Midbrain (tissue), 1 donor: ENCODE results near the gene SGSM2.

Experiments used
- DNase-seq: peaks from one replicate; lab custom pipeline; 2025; lab: John Stamatoyannopoulos, UW

SGSM2 gene

DNA sequence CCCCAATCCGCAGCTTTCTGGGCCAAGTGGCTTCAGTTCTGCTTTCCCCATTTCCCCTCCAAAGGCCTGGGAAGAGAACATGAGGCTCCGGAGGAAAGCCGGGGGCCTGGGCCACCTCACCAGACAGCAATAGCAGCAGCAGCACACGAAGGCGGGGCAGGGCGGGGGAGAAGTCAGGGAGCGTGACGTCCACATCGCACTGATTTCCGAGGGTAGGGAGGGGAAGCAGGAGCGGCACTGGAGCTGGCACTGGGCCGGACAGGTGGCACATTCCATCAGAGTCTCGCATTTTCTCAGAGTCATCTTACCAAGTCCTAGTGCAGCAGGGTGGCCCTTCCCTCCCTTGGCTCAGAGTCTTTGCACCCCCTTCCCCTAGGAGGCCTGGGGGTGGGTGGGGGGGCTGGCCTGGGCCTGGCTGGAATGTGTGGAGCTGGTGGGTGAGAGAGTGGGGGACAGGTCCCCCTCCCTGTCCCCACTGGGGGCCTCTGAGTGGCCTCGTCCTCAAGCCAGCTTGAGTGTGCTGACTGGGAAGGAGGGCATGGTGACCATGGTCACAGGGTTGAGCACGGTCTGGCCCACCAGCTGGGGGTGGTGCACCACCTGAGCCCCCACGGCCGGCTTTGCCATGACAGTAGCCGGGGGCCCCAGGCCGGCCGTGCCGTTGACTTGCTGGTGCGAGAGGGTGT, 49.2 kb downstream of the SGSM2 start:
- DNase-seq = no peak

GRCh38 chr17:2387086-2388019, 50.1 kb downstream of the SGSM2 start:
- DNase-seq = no peak

DNA sequence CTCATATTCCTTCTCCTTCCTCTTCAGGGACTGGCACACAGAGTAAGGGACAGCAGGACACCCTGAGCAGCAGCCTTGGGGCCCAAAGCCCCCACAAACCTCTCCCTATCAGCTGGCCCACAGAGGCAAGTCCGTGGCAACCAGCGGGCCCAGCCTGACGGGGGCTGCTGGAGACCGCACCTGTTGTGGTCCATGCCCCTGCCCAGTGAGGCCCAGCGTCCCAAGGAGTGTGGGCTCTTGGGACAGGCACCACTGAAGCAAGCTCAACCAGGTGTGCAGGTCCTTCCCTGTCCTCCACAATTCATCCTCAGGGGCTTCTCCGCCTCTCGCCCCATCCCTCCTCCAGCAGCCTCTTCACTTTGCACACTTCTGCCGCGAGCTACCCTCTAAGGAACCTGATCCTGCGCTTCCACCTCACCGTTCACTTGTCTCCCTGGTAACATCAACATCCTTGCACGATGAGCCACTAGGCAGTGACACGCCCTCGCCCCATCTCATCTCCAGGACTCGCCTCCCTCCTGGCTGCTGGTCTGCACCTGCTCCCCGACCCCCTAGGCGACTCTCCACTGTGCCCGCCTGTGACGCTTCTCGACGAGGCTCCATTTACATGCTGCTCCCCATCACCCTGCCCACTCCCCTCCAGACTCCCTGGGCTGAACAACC, 50.9 kb downstream of the SGSM2 start:
- DNase-seq = no peak

GRCh38 chr17:2388683-2389055, 51.4 kb downstream of the SGSM2 start:
- no peak for DNase-seq

DNA sequence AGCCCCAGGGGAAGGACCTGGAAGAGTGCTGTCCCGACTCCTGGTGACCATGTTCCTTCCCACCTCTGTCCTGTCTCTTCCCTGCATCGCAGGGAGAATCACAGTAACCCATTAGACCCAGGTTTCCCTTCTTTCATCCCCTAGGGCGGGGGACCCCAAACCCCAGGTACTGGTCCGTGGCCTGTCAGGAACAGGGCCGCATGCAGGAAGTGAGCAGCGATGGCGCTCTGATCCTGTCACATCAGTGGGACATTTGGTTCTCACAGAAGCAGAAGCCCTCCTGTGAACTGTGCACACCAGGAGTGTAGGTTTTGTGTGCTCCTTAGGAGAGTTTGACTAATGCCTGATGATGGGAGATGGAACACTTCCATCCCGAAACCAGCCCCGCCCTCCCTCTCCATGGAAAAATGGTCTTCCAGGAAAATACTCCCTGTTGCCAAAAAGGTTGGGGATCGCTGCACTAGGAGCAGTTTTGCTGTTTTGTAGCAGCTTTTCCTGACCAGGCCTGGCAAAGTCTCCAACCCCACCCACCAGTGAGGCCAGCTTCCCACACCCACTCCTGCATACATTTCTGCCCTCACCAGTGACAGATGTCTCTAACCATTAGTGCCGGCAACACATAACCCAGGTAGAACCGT, 53.0 kb downstream of the SGSM2 start:
- no peak for DNase-seq

DNA sequence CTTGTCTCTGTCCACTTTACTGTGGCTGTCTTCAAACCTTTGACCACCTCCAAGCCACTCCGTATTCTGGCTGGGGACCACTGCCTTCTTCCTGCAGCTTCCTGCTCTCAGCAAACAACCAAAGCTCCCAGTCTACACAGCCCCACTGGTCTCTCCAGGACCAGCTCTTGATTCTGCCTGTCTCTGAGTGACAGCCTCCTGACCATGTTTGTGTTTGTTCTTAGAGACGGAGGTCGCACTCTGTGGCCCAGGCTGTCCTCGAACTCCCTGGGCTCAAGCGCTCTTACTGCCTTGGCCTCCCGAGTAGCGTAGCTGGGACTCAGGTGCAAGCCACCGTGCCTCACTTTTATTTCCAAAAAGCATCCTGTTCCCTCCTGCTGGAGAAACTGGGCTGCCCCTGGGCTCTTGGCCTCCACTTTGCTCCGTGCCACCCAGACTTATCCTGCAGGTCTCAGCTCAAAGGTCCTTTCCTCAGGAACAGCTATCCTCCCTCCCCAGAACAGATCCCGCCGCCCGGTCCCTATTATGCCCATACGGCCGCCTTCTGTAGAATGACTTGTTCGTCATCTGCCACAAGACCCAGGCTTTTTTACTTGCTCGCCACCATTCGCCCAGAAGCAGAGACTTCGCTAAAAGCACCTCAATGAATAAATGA, 54.4 kb downstream of the SGSM2 start:
- no peak for DNase-seq

GRCh38 chr17:2392252-2393173, 55.2 kb downstream of the SGSM2 start:
- peak; percentile 95 for DNase-seq

DNA sequence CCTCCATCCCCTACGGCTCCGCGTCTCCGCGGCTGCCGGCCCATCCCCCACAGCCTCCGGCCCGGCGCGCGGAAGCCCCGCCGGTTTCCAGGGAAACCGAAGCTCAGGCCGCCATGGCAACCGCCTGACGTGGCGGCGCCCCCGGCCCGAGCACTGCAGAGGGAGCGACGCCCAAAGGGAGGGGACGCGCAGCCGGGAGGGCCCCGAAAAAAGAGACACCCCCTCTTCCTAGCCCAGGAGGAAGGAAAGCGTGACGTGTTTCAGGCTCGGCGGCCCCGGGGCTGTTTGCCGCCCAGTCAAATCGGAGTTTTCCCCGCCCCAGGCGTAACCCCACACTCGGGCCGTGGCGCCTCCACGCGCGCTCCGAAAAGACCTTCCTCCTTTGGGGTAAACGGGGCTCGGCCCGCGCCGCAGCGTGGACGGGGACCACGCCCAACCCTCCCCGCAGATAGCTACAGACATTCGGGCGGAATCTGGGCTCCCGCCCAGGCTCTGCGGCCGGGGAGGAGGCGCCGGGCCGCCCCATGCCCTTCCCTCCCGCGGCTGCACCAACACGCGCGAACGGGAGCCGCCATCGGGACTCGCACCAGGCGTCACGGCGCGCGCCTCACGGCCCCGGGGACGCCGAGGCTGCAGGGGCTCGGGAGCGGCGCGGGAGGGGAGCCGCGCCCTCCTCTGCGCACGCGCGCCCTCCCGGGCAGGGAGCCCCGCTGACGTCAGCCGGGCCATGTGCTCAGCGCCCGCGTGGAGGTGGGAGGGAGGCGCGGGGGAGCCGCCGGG, 56.1 kb downstream of the SGSM2 start:
- peak; percentile 93 for DNase-seq

DNA sequence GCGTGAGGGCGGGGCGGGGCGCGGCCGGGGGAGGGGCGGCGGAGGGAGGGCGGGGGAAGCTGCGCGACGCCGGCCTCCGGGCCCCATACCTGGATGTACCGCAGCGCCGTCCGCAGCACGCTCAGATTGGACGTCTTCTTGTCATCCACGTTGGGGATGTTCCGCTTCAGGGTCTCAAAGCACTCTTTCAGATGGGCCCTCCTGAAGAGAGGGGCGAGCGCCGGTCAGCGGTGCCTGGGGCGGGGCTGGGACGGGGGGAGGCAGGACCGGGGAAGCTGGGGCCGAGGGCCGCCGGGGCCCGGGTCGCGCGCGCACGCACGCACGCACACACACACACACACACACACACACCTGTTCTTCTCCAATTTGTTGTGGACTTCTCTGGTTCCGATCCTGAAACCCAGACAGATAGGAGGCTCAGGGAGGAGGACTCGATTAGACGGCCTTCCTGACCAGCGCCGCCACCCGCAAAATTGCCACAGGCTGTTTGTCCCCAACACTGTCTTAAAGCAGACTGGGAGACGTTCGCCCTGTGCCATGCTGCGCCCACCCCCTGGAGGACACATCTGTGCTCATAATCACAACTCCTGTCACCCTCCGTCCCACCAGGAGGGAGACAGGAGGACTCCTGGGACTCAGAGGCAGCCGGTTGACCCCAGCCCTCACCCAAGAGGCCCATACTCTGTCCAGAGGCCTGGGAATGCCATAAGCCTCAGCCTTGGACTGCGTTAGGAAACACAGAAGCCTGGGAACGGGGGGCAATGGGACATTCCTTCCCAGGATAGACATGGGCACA, 56.9 kb downstream of the SGSM2 start:
- DNase-seq = no peak

DNA sequence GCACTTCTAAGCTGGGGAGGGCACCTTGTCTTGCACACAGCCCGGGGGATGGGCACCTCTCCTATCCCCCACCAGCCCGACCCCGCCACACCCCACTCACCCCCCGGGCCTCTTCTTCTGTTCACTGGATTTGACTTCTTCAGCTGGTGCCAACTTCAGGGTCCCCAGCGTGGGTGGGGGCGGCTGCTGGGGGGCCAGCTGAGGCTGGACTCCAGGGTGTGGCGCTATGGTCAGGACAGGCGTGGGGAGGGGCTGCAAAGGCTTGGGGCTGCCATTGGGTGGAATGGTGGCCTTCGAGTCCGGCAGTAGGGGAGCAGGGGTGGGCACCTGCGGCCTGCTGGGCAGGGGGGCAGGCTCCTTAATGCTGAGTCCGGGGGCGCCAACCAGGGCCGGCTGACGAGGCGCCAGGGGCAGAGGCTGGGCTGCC, 57.5 kb downstream of the SGSM2 start:
- no peak for DNase-seq

- no peak for DNase-seq
Measured at GRCh38 chr17:2395258-2396181, 58.2 kb downstream of the SGSM2 start.

DNA sequence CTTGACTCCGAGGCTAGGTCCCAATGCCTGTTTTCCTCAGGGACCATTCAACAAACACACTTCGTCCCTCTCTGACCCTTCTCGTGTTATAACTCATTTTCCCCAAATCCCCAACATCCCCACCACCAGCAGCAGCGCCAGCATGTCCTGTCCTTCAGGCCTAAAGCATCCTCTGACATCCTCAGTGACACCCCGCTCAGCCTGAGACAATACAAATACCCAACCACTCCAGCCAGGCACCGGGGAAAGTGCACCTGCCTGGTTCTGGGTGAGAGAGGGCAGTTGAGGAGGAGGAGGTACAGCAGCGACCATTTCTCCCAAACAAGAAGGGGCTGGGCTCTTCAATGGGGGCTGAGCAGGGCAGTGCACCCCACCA, 58.9 kb downstream of the SGSM2 start:
- DNase-seq = no peak

DNA sequence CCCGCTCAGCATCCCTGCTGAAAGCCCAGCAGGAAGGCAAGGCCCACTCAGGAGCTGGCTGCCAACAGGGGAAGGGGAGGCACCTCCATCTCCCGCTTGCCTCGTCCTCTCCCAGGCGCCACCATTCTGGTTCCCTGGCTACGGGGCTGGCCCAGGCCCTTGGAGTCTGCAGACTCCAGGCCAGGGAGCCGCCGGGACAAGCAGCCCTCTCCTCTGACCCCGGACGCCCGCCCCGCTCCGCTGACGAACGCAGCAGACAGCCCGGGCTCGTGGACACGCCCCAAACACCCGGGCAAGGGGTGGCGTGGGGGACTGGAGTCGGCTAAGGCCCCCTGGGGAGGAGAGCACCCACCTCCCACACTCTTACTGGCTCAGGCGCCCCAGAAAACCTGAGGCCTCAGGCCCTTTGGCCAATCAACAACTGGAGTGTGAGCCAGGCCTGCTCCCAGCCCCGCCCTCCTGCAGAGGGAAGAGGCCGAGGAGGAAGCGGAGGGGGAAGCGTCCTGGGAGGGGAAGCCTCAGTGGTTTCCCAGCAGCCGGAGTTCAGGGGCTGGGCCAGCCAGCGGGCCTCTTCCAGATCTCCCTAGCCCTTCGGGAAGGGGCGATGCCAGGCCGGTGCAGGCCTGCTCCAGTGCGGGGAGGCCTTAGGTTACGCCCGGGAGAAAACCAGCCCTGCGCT, 59.4 kb downstream of the SGSM2 start:
- peak; percentile 67 for DNase-seq

DNA sequence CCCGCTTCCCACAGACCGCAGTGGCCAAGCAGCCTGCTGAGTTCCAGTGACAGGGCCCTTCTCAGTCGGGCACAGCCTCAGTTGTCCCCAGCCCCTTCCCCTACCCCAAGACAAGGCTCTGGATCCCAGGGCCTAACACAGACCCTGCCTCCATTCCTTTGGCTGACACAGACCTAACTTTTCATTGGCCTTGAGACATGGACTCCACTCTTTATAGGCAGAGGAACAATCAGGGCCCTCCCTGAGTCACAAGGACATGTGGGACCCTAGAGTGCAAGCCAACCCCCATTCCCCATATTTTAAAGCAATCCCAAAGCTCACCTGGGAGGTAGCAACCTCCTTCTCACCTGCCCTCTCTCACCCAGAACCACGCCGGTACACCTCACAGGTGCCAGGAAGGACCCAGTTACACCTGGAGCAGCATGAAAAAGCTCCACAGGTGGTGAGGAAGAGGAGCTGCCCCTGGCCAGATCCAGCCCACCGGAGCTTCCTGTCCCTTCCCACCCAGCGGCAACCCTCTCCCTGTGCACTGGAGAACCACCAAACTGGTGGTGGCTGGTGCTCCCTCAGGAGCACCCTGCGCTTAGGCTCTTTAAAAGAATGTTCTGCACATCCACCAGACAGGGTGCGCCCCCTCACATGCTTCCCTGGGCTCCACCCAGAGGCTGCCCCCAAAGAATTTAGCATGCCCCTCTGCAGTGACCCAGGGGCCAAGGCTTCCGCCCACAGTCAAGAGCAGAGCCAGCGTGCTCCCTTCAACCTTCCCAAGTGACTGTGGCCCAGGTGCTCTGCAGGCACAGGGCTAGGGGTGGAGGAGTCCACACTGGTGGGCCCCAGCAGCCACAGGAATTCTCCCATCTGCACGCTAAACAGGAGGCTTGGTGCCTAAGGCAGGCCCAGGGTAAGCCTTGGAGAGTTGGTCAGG, 60.2 kb downstream of the SGSM2 start:
- DNase-seq = no peak

GRCh38 chr17:2398182-2398581, 60.9 kb downstream of the SGSM2 start:
- DNase-seq = no peak
